Smooth muscle cell (in vitro differentiated cells): ENCODE results near the gene CDK9. TPM values are rescaled to one million over a fixed set of nuclear protein-coding genes. Genes with fewer than 3 reads are reported as not detected.

ENCODE experiments used
- DNase-seq: peaks from one replicate; lab custom pipeline; 2025; ENCODE audit not compliant: unreplicated experiment; lab: John Stamatoyannopoulos, UW
- H2AFZ ChIP-seq: fragments of 200-600 bp; sonication (generic); 2 replicates; pipeline ENCODE4 v1.6.0; 2016; ENCODE audit warnings: antibody characterized with exemption, low read depth, mild to moderate bottlenecking
- H3F3A ChIP-seq: fragments of 200-600 bp; sonication (generic); 2 replicates; pipeline ENCODE4 v1.6.0; 2017; ENCODE audit warnings: antibody characterized with exemption, low read depth
- H3K27ac ChIP-seq: fragments of 200-600 bp; sonication (generic); 2 replicates; pipeline ENCODE4 v1.5.1; 2016; ENCODE audit warnings: low read depth, mild to moderate bottlenecking
- H3K27me3 ChIP-seq: fragments of 200-600 bp; sonication (generic); 2 replicates; pipeline ENCODE4 v1.6.1; 2016; ENCODE audit warnings: low read depth, mild to moderate bottlenecking
- H3K36me3 ChIP-seq: fragments of 200-600 bp; sonication (generic); 2 replicates; pipeline ENCODE4 v1.5.1; 2016; ENCODE audit warnings: low read depth
- H3K4me1 ChIP-seq: fragments of 200-600 bp; sonication (generic); 2 replicates; pipeline ENCODE4 v1.5.1; 2016; ENCODE audit warnings: low read depth
- H3K4me2 ChIP-seq: fragments of 200-600 bp; sonication (generic); 2 replicates; pipeline ENCODE4 v1.6.0; 2016; ENCODE audit warnings: mild to moderate bottlenecking
- H3K4me3 ChIP-seq: fragments of 200-600 bp; sonication (generic); 2 replicates; pipeline ENCODE4 v1.5.1; 2016; ENCODE audit warnings: mild to moderate bottlenecking
- H3K79me2 ChIP-seq: fragments of 200-600 bp; sonication (generic); 2 replicates; pipeline ENCODE4 v1.6.0; 2016; ENCODE audit warnings: low read depth, mild to moderate bottlenecking
- H3K9ac ChIP-seq: fragments of 200-600 bp; sonication (generic); 2 replicates; pipeline ENCODE4 v1.6.0; 2016; ENCODE audit warnings: low read depth
- H3K9me3 ChIP-seq: fragments of 200-600 bp; sonication (generic); replicated peaks from 2 replicates; pipeline ENCODE4 v1.5.1; 2016; ENCODE audit warnings: low read depth
- H4K20me1 ChIP-seq: fragments of 200-600 bp; sonication (generic); 2 replicates; pipeline ENCODE4 v1.6.0; 2016; ENCODE audit warnings: low read depth
- WGBS: methylation state at CpG from one replicate; pipeline ENCODE4 v1.1.7; 2016; ENCODE audit warnings: low lambda C conversion rate; 5-methylcytosine and 5-hydroxymethylcytosine counted together
- polyA plus RNA-seq: library from polyadenylated mRNA; unstranded; fragments of >200 nt; fragmentation: Nextera tagmentation; extraction: Ambion mirVana; gene quantifications from 2 replicates; pipeline ENCODE4 v1.2.1, GENCODE V29; 2016
- total RNA-seq: library from RNA; depleted of rRNA; stranded (reverse); fragments of >200 nt; gene quantifications from 2 replicates; pipeline ENCODE4 v1.2.3, GENCODE V29; 2014
- TF ChIP-seq, protein P1 (sequence below): fragments of 200-600 bp; sonication (generic); IDR thresholded peaks from 2 replicates; pipeline ENCODE4 v1.5.1; 2017; ENCODE audit warnings: borderline replicate concordance, mild to moderate bottlenecking, antibody characterized with exemption; ENCODE audit not compliant: insufficient read depth, poor library complexity, severe bottlenecking

CDK9 gene
- total and polyA plus RNA-seq, 2 experiments from 2014 or later: 38.2 to 68.6 TPM

DNA sequence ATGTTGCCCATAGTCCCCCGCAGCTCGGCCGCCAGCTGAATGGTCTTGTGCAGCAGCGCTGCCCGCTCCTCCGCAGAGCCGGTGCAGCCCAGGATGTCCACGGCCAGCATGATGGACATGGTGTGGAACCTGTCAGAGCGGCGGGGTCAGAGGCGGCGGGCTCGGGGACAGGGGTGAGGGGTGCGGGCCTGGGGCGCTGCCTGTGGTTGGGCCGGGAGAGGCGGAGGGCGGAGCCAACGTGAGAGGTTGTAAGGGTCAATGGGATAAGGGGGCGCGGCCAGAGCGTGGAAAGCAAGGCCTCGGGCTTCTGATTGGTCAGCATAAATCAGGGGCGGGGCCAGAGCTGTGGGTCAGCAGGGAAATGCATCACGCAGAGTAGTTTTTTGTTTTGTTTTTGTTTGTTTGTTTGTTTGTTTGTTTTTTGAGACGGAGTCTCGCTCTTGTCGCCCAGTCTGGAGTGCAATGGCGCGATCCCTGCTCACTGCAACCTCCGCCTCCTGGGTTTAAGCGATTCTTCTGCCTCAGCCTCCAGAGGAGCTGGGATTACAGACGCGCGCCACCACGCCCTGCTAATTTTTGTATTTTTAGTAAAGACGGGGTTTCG is 43.9 kb upstream of the CDK9 start:
- Histone ChIP-seq H3K4me1 (peaks cover 4% of the 10 kb centered on the region), H3K4me3 (peak overlapping the region; percentile 53), H2AFZ (peak overlapping the region; percentile 82), H3K9me3 (no peaks in the 10 kb centered on the region), H3K9ac (peak overlapping the region; percentile 43), H3K36me3 (no peaks in the 10 kb centered on the region), H3K27me3 (no peaks in the 10 kb centered on the region), H3K27ac (peak overlapping the region; percentile 41), H3K4me2 (peak overlapping the region; percentile 92), H3K79me2 (no peaks in the 10 kb centered on the region), H4K20me1 (no peaks in the 10 kb centered on the region), H3F3A (no peaks in the 10 kb centered on the region)
- TF ChIP-seq, protein P1, sequence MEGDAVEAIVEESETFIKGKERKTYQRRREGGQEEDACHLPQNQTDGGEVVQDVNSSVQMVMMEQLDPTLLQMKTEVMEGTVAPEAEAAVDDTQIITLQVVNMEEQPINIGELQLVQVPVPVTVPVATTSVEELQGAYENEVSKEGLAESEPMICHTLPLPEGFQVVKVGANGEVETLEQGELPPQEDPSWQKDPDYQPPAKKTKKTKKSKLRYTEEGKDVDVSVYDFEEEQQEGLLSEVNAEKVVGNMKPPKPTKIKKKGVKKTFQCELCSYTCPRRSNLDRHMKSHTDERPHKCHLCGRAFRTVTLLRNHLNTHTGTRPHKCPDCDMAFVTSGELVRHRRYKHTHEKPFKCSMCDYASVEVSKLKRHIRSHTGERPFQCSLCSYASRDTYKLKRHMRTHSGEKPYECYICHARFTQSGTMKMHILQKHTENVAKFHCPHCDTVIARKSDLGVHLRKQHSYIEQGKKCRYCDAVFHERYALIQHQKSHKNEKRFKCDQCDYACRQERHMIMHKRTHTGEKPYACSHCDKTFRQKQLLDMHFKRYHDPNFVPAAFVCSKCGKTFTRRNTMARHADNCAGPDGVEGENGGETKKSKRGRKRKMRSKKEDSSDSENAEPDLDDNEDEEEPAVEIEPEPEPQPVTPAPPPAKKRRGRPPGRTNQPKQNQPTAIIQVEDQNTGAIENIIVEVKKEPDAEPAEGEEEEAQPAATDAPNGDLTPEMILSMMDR: no peak
- peak; percentile 47 for DNase-seq
- 8% methylated on average over 38 of the region's 38 CpGs for WGBS

DNA sequence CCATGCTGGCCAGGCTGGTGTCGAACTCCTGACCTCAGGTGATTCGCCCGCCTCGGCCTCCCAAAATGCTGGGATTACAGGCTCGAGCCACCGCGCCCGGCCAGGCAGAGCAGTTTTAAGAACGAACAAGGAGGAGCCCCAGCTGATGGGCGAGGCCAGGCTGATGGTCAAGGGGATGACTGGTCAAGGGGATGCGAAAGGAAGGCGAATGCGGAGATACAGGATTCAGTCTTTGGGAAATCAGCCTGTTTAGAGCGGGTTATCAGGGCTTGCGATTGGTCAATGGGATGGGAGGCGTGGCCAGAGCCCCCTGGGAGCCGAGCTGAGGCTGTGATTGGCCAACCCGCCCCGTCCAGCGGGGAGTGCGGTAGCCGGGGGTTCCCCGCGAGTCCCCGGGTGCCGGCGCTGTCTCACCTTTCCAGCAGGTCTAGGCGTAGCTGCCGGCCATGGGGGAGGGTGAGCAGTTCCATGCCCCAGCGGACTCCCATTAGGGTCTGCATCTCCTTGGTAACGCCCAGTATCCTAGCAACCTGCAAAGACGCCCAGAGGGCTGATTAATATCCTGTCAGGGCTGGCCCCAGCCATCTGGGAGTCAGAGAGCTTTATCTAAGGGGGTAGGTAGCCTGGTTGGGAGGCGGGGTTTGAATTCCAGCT is 43.3 kb upstream of the CDK9 start:
- Histone ChIP-seq H3K9ac (peak overlapping the region; percentile 43), H3K4me3 (peak overlapping the region; percentile 53), H3K79me2 (no peaks in the 10 kb centered on the region), H3K27me3 (no peaks in the 10 kb centered on the region), H3K4me2 (peak overlapping the region; percentile 92), H3K36me3 (no peaks in the 10 kb centered on the region), H2AFZ (peak overlapping the region; percentile 82), H3F3A (no peaks in the 10 kb centered on the region), H3K4me1 (peaks cover 4% of the 10 kb centered on the region), H4K20me1 (no peaks in the 10 kb centered on the region), H3K27ac (peak overlapping the region; percentile 41), H3K9me3 (no peaks in the 10 kb centered on the region)
- TF ChIP-seq, protein P1: no peak
- 2% methylated on average over 30 of the region's 33 CpGs for WGBS
- DNase-seq: peak; percentile 37

- TF ChIP-seq, protein P1: no peak
- 97% methylated on average over 16 of the region's 19 CpGs for WGBS
These were observed 41.3 kb upstream of the CDK9 start for GRCh38 chr9:127744398-127745110.

More at GRCh38 chr9:127744398-127745110, 41.3 kb upstream of the CDK9 start:
- H3K36me3 ChIP-seq: no peaks in the 10 kb centered on the region
- H3K27me3 ChIP-seq: no peaks in the 10 kb centered on the region
- H3K4me1 ChIP-seq: peaks cover 4% of the 10 kb centered on the region
- no peak overlapping the region for H3K4me3 ChIP-seq
- H3K27ac ChIP-seq: no peak overlapping the region
- no peak overlapping the region for H3K4me2 ChIP-seq
- H3K9me3 ChIP-seq: no peaks in the 10 kb centered on the region
- DNase-seq: no peak
- no peak overlapping the region for H2AFZ ChIP-seq
- no peaks in the 10 kb centered on the region for H3F3A ChIP-seq
- no peaks in the 10 kb centered on the region for H3K79me2 ChIP-seq
- H4K20me1 ChIP-seq: no peaks in the 10 kb centered on the region
- H3K9ac ChIP-seq: no peak overlapping the region
